Measurements from ENCODE around the gene SHB.

The SHB gene

GRCh38 chr9:38024036-38024681 lies 44.9 kb downstream of the SHB start:
- peak; percentile 88 for DNase-seq (ENCODE audit: low spot score)

- DNase-seq (ENCODE audit: low spot score): no peak
Measured at GRCh38 chr9:38023661-38024035, 45.4 kb downstream of the SHB start.

- DNase-seq (ENCODE audit: low spot score): peak; percentile 80
Measured at GRCh38 chr9:38022995-38023394, 46.0 kb downstream of the SHB start.

GRCh38 chr9:38022203-38022895 lies 46.7 kb downstream of the SHB start:
- no peak for DNase-seq (ENCODE audit: low spot score)

- no peak for DNase-seq (ENCODE audit: low spot score)
Measured at GRCh38 chr9:38020151-38021076, 48.6 kb downstream of the SHB start.

- DNase-seq (ENCODE audit: low spot score): no peak
Measured at GRCh38 chr9:38019731-38020130, 49.3 kb downstream of the SHB start.

GRCh38 chr9:38018958-38019602 lies 49.9 kb downstream of the SHB start:
- DNase-seq (ENCODE audit: low spot score): peak; percentile 71

GRCh38 chr9:38018241-38018957 lies 50.6 kb downstream of the SHB start:
- no peak for DNase-seq (ENCODE audit: low spot score)

- DNase-seq (ENCODE audit: low spot score): no peak
Measured at GRCh38 chr9:38017885-38018186, 51.2 kb downstream of the SHB start.

- DNase-seq (ENCODE audit: low spot score): peak; percentile 96
Measured at GRCh38 chr9:38017149-38017884, 51.7 kb downstream of the SHB start.

GRCh38 chr9:38016375-38017135 lies 52.5 kb downstream of the SHB start:
- no peak for DNase-seq (ENCODE audit: low spot score)

GRCh38 chr9:38015906-38016305 lies 53.1 kb downstream of the SHB start:
- no peak for DNase-seq (ENCODE audit: low spot score)

- DNase-seq (ENCODE audit: low spot score): no peak
Measured at GRCh38 chr9:38015266-38015665, 53.8 kb downstream of the SHB start.

GRCh38 chr9:38012767-38013450 lies 56.1 kb downstream of the SHB start:
- DNase-seq (ENCODE audit: low spot score): no peak

- no peak for DNase-seq (ENCODE audit: low spot score)
Measured at GRCh38 chr9:38011991-38012390, 57.0 kb downstream of the SHB start.

- no peak for DNase-seq (ENCODE audit: low spot score)
Measured at GRCh38 chr9:38010918-38011704, 57.9 kb downstream of the SHB start.

GRCh38 chr9:38009990-38010389 lies 59.0 kb downstream of the SHB start:
- no peak for DNase-seq (ENCODE audit: low spot score)

- no peak for DNase-seq (ENCODE audit: low spot score)
Measured at GRCh38 chr9:38009035-38009501, 60.0 kb downstream of the SHB start.
